HG03039 (cell line): Measurements from ENCODE around the gene IL17B.

Experiments
- ATAC-seq: cut with Tn5 transposase; IDR thresholded peaks from one replicate; pipeline ENCODE4 v1.9.1; 2021; ENCODE audit warnings: mild to moderate bottlenecking, moderate library complexity; ENCODE audit not compliant: unreplicated experiment

The IL17B gene

DNA sequence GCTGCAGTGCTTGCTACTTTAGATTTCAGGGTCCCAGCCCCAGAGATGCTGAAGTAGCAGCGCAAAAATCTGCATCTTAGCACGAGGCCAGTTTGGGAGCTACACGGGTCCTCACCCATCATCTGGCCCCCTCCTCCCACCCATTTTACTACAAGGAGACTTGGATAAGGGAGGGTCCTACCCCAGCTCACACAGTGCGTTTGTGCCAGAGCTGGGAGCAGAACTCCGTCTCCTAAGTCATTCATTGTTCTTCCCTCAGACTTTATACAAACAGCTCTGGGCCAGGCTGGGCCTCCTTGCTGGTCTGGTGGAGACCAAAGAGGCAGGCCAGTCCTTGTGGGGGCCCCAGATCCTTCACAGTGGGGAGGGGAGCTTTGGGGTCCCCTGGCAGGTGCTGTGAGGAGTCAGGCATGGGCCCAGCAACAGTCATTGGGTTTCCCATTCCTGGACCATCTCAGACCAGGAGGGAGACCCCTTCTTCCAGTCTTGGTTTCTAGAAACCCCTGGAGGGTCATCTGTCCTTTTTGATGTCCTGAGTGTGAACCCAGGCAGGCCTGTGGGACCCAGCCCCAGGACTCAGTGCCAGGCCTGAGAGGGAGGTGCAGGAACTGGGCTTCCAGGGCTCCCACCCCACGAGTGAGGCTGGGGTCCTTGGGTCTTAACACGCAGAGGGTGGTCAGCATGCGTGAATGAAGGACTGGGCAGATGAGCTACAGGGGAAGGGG is 2.3 kb upstream of the IL17B start:
- no peak for ATAC-seq

DNA sequence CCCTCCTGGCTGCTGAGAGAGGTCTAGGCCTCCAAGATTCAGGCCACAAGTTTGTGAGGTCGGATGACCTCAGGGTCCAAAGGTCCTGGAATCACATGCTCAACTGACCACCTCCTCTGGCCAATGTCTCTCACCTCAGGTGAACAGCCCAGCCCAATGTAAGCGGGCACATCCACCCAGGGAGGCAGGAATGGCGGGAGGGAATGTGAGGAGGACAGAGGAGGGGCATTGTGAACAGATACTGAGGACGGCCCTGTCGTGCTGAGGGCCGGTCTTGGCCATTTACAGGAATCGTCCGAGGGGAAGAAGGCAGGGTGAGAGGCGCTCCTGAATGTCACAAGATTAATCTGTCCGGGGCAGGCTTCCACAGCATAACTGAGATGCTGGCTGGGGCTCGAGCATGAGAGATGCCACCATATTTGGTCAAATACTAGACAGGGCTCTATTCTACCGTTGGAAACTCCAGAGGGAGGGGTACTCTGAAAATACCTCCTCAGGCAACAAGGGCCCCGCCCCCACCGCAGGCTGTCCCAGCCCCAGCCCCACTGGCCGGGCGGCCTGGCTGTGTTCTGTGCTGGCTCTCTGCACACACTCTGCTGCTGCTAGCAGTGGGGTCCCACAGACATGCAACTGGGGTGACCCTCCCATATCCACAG is 1.5 kb upstream of the IL17B start:
- no peak for ATAC-seq

DNA sequence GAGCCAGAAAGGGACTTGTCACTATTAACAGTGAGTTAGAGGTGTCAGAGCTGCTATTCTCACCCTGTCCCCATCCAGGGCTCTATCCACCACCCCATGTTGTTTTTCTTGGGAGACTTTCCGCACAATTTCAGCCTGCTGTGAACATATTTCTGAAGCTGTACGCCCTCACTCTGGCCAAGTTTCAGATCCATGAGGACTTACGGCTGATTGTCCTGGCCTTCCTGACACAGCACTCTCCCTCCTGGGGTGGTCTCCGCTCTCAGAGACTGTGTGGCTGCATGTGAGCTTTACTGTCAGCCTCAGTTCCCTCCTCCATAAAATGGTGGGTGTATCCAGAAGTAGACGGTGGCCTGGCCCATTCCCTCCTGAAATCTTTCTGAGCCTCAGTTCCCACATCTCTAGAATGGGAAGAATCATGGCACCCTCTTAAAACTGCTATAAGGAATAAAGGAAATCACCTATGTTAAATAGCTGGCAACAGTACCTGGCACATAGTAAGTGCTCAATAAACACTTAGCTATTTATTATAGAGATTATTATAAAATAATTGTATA is 804 bp upstream of the IL17B start:
- no peak for ATAC-seq

DNA sequence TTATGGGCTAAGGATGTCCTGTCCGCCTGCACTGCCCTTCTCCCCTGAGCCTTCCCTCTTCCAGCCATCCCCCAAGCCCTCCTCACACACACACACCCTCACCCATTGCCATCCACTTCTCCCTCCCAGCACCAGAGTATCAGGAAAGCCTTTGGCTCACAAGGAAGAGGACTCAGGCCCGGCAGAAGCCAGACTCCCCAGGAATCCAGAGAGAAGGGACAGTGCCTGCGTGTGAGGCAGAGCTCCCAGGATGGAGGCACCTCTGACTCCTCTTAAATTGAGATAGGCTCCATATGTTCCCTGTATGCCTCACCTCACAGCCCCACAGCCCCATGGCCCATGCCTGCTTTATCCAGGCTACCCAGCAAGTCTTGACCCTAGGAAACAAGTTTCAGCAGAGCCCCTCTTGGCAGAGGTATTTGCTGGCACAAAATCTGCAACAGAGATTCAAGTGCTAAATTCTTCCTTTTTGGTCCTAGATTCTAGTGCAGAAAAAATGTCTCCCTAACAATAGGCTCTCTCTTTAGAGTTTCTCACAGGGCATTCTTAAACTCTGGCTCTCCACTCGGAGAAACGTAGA is 761 bp downstream of the IL17B start:
- ATAC-seq = no peak

DNA sequence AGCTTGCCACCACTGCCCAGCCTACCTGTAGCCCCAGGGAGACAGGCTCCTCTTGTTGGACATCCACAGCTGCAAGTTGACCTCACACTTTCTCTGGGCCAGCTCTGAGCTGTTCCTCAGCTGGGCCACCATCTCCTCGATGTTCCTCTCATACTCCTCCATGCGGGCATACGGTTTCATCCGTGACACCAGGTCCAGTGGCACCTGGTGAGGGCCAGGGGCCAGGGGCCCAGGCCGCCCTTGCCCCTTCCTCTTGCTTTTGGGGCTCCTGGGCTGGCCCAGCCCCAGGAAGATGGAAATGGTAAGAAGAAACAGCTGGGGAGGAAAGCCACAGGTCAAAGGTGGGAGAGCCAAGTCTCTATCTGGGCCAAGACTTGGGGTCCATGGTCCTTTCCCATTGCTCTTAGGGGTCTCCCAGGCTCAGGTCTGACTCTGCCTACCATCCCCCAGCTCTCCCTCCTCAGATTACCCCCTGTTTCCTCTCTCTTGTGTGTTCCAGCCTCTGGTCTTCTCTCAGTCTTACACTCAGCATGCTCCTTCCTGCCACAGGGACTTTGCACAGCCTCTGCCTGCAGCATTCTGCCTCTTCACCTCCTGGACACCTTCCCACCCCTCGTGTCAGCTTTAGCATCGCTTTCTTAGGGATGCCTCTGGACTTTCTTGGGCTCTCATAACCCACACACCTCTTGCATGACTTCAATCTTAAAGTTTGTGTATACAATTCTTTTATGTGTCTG is 2.2 kb downstream of the IL17B start:
- no peak for ATAC-seq

DNA sequence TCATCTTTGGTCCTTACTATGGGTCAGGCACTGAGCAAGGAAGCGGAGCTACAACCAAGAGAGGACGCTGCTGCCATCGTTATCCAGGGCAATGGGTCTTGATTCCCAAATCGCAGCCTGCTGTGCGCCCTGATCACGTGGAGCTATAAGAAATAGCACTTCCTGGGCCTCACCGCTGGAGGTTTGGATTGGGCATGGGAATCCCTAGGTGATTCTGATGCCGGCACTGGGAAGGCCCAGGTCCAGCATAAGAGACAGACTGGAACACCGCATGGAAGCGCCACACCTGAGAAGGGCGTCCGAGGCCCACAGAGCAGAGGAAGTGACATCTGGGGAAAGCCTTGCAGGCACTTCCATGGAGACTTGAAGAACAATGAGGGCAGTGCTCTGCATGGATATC is 3.0 kb downstream of the IL17B start:
- no peak for ATAC-seq

DNA sequence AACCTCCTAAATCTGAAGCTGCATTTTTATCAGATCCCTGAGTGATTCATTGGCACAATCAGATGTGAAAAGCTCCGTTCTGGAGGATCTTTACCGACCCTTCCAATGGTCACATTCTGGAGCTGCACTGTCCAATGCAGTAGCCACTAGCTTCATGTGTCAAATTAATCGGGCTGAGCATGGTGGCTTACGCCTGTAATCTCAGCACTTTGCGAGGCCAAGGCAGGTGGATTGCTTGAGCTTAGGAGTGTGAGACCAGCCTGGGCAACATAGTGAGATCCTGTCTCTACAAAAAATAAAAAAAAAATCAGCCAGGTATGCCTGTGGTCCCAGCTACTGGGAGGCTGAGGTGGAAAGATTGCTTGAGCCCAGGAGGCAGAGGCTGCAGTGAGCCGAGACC is 3.7 kb downstream of the IL17B start:
- no peak for ATAC-seq

DNA sequence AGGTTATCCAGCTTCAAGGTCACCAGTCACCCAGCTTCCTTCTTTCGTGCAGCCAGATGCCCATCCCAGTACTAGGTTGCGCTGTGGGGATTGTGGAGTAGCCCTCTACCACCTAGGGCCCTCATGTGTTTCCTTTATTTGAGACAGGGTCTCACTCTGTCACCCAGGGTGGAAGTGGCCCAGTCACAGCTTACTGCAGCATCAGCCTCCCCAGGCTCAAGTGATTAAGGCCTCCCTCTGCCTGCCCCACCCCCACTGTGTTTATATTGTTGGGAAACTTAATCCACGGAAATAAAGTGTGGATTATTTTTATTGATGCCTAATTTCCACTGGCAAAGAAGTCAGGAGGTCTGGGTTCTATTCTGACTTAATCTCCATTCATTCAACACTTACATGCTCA is 4.3 kb downstream of the IL17B start:
- ATAC-seq = no peak

DNA sequence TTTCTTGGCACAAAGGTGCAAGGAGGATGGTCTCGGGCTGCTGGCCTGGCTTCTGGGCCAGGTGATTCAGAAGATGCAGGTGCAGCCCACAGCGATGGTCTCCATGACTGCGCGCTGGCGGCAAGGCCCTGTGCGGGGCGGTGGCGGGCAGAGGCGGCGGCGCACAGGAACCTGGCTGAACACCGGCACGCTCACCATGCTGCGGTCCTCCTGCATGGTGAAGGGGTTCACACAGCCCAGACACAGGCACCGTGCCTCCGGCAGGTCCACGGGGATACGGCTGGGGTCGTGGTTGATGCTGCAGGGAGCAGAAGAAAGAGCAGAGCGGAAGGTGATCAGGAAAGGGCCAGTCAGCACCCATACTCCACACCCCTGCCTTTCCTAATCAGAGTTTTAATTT is 4.8 kb downstream of the IL17B start:
- no peak for ATAC-seq

DNA sequence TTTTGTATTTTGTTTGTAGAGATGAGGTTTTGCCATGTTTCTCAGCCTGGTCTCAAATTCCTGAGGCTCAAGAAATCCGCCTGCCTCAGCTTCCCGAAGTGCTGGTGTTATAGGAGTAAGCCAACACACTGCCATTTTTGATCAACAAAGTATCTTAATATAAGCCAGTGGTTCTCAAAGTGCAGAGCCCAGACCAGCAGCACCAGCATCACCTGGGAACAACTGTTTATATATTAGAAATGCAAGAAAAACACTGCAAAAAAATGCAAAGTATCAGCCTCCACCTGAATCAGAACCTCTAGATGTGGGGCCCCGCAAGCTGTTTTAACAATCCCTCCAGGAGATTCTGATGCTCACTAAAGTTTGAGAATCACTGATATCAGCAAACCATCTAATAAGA is 6.2 kb downstream of the IL17B start:
- ATAC-seq = no peak

DNA sequence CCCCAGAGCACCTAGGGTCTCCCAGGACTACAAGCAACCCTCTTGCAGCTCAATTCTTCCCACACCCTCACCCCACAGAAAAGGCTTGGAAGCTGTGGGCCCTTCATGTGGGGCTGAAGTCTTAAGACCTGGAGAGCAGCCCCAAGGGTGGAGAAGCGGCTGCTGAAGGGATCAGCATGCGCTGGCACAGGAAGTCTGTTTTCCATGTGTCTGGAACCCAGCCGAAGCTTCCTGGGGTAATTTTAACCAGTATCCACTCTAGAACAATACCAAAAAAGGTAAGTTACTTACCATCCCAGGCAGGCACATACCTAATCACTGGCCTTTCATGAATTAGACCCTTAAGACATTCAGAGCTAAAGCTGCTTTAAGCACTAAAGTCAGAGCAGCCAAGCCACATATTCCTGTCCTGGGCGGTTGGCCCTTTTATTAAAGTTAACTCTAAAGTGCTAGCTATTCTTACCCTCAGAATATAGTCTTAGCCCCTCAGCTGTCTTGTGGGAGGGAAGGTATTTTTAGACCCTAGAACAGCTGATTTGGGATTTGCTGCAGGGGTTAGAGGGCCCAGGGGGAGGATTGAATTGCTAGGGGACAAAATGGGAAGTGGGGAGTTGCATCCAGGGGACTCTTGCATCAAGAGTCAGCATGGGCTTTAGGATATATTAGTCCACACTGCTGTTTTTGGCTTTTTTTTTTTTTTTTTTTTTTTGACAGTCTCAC is 6.9 kb downstream of the IL17B start:
- ATAC-seq = no peak

DNA sequence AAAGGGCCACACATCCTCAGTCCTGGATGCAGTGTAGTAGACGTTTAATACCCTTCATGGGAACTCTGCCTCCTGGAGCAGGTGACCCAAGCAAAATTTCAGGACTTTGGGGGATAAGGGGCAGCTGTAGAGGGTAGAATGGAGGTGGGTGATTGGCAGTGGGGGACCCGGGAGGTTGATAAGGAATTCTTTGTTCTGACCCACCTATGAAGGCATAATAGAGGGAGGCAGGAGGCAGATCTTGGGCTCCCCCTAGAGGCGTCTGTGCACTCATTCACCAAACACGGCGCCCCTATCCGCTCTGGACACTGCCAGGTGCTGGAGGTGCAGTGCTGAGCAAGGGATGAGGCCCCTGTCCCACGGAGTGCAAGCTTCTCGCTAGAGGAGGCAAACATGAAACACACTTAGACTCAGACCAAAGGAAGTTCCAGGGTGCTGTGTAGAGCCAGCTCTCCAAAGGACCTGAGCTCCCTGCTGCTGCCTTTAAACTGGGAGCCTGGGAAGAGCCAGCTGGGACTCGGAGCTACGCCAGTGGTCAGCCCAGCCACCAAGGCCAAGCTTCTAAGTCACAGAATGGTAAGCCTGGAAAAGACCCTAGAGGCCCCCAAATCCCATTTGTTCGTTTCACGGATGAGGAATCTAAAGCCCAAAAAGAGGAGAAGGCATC is 7.7 kb downstream of the IL17B start:
- ATAC-seq = peak; percentile 82

DNA sequence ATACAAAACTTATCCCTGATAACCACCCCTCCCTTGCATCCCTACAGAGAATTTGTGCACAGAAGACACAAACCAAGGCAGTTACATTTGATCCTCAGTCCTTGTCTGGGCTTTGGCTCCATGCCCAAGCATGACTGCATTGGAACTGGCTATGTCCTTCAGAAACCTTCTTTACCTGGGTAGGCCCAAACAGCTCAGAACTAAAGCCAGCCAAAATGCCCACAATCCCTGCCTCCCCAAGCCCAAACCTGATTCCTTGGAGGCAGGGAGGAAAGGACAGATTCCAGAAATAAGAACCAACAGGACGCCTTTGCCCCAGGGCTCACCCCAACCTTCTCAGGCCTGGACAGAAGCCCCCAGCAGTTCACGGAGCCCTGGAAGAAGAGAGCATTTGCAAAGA is 8.2 kb downstream of the IL17B start:
- ATAC-seq = no peak

DNA sequence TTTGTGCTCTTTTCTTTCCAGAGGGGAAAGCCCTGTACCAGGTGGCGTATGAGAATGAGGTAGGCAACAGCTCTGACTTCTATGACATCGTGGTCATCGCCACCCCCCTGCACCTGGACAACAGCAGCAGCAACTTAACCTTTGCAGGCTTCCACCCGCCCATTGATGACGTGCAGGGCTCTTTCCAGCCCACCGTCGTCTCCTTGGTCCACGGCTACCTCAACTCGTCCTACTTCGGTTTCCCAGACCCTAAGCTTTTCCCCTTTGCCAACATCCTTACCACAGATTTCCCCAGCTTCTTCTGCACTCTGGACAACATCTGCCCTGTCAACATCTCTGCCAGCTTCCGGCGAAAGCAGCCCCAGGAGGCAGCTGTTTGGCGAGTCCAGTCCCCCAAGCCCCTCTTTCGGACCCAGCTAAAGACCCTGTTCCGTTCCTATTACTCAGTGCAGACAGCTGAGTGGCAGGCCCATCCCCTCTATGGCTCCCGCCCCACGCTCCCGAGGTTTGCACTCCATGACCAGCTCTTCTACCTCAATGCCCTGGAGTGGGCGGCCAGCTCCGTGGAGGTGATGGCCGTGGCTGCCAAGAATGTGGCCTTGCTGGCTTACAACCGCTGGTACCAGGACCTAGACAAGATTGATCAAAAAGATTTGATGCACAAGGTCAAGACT is 11.0 kb downstream of the IL17B start:
- no peak for ATAC-seq

DNA sequence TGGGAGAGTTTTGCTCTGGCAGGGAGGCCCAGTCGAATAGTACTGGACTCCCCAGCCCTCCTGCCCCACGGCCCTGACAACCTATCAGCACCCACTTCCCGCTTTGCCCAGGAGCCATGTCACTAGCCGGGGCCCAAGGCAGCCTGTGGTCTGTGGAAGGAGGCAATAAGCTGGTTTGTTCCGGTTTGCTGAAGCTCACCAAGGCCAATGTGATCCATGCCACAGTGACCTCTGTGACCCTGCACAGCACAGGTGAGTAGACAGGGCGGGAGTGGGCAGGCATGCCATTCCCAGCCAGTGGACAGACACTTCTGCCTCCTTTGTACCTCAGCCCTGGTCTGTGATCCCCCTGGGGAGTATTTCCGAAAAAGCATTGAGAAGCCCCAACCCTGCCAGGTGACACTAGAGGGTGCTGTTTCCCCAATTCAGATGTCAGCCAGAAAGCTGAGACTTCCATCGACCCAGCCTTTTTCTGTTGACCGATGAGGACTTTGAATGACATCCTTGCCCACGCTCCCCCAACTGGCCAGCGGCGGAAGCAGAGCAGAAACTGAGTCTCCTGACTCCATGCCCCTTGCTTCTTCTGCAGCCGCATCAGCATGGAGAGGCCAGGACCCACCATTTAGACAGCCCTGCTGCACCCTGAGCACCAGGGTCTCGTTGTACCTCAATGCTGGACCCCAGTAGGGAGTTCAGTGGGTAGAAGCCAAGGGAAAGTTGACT is 11.7 kb downstream of the IL17B start:
- ATAC-seq = peak; percentile 41

DNA sequence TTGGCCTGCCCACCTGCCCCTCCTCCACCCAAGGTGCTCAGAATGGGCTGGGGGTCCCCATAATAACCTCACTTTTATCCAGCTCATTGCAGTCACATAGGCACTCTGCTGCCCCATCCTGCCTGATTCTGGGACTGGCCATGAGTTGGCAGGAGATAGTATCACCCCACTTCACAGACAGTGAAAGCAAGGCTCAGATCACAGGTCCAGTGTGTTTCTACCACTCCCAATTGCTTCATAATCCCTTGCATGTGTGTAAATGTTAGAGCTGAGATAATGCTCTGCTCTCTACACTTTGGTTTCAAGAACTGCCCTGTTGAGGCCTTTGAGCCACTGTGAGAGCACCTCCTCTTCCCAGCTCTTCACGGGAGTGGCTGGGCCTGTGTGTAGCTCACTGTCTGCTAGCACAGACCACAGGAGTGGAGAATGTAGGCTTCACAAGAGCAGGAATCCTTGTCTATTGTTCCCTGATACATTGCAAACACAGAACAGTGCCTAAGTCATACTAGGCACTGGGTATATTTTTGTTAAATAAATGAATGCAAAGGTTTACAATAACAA is 12.8 kb downstream of the IL17B start:
- ATAC-seq = no peak

DNA sequence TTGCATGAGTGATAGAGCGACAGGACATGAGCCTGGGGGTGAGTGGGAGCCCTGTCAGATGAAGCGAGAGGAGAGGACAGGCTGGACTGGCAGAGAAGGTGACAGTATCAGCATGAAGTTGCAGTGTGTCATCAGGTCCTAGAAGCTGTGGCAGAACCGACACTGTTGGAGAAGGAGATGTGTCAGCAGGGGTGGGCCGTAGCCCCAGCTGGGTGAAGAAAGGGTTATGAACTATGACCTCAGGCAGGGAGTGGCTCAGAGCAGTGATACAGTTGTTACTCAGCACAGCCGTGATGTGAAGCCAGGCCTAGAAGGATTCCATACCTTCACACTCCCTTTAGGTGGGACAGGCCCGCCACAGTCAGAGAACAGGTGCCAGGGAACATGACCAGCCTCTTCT is 13.7 kb downstream of the IL17B start:
- ATAC-seq = no peak

DNA sequence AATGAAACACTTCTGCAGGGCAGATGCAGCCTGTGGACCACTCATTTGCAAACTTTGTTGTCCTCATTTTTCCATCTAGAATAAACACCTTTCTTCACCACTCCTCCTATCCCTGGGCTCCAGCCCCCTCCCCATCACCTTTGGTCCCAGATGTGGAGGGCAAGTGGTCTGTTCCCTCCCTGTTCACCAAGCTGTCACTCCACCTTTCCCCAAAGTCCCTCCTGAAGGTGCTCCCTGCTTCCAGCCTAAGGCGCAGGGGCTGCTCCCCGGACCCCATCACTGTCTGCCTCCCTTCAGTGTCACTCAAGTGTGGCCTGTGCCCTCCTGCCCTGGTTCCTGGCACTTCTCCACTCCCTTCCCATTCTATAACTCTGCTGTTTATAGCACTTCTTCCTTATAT is 14.4 kb downstream of the IL17B start:
- no peak for ATAC-seq

DNA sequence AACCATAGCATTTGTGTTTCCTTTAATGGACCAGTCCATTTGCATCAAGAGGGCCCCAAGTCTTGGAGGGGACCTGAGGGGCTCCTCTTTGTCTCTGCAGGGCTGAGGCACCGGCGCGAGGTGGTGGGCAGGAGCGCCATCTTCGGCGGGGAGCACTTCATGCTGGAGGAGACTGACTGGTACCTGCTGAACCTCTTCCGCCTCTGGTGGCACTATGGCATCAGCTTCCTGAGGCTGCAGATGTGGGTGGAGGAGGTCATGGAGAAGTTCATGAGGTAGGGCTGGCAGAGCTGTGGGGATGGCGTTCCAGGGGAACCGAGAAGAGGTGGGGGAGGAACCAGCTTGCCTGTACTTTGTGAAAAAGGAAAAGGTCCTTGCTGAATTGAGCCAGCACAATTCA is 15.2 kb downstream of the IL17B start:
- ATAC-seq = no peak
